Neural cell (in vitro differentiated cells): Measurements from ENCODE around the gene SLC44A5. TPM values are rescaled to one million over a fixed set of nuclear protein-coding genes. Genes with fewer than 3 reads are reported as not detected.

Source experiments
- H2AFZ ChIP-seq: fragments of 200-600, 300-800 bp; sonication (generic), shearing (Covaris generic); 2 replicates; pipeline ENCODE4 v1.6.0; 2014; ENCODE audit warnings: low read depth, mild to moderate bottlenecking, antibody characterized with exemption, low read length, moderate library complexity
- H3F3A ChIP-seq: fragments of 200-600 bp; shearing (Covaris generic); 2 replicates; pipeline ENCODE4 v1.6.1; 2016; ENCODE audit warnings: mild to moderate bottlenecking, moderate library complexity, mixed read lengths, antibody characterized with exemption, low read length; ENCODE audit not compliant: insufficient read depth, poor library complexity, severe bottlenecking
- H3K27ac ChIP-seq: fragments of 200-600, 300-800 bp; sonication (generic), shearing (Covaris generic); 2 replicates; pipeline ENCODE4 v1.5.1; 2014; ENCODE audit warnings: mild to moderate bottlenecking, low read length, moderate library complexity
- H3K27me3 ChIP-seq: fragments of 300-800, 200-600 bp; sonication (generic), shearing (Covaris generic); 2 replicates; pipeline ENCODE4 v1.6.0; 2014; ENCODE audit warnings: mild to moderate bottlenecking, low read depth, low read length, moderate library complexity; ENCODE audit not compliant: insufficient read depth
- H3K36me3 ChIP-seq: fragments of 300-800, 200-600 bp; sonication (generic), shearing (Covaris generic); 2 replicates; pipeline ENCODE4 v1.5.1; 2014; ENCODE audit warnings: mild to moderate bottlenecking, antibody characterized with exemption, low read length, moderate library complexity; ENCODE audit not compliant: insufficient read depth
- H3K4me2 ChIP-seq: fragments of 300-800, 200-600 bp; sonication (generic), shearing (Covaris generic); 2 replicates; pipeline ENCODE4 v1.6.0; 2014; ENCODE audit warnings: mild to moderate bottlenecking, low read length
- H3K4me3 ChIP-seq: fragments of 300-800, 200-600 bp; sonication (generic), shearing (Covaris generic); 2 replicates; pipeline ENCODE4 v1.5.1; 2014; ENCODE audit warnings: mild to moderate bottlenecking, low read length, moderate library complexity
- H3K79me2 ChIP-seq: fragments of 200-600 bp; shearing (Covaris generic); replicated peaks from 2 replicates; pipeline ENCODE4 v1.6.0; 2014; ENCODE audit warnings: mild to moderate bottlenecking, low read length, moderate library complexity; ENCODE audit not compliant: insufficient read depth
- H3K9ac ChIP-seq: fragments of 300-800, 200-600 bp; sonication (generic), shearing (Covaris generic); 2 replicates; pipeline ENCODE4 v1.6.1; 2016; ENCODE audit warnings: mild to moderate bottlenecking, low read length, mixed read lengths
- H3K9me2 ChIP-seq: fragments of 200-600 bp; shearing (Covaris generic); 2 replicates; pipeline ENCODE4 v1.6.1; 2016; ENCODE audit warnings: mild to moderate bottlenecking, low read length, mixed read lengths; ENCODE audit not compliant: insufficient read depth
- H3K9me3 ChIP-seq: fragments of 200-600, 300-800 bp; sonication (generic), shearing (Covaris generic); 2 replicates; pipeline ENCODE4 v1.6.1; 2016; ENCODE audit warnings: mild to moderate bottlenecking, mixed run types, low read length, moderate library complexity, mixed read lengths
- H4K20me1 ChIP-seq: fragments of 200-600 bp; shearing (Covaris generic); 2 replicates; pipeline ENCODE4 v1.6.1; 2016; ENCODE audit warnings: mild to moderate bottlenecking, mixed run types; ENCODE audit not compliant: insufficient read depth
- CTCF ChIP-seq: fragments of 450-650 bp; IDR thresholded peaks from 2 replicates; pipeline ENCODE4 v1.5.1; 2014; ENCODE audit warnings: antibody characterized with exemption, mild to moderate bottlenecking, moderate library complexity; ENCODE audit not compliant: poor library complexity, severe bottlenecking
- EP300 ChIP-seq: fragments of 450-650 bp; conservative IDR thresholded peaks from 2 replicates; pipeline ENCODE4 v1.6.1; 2014; ENCODE audit warnings: antibody characterized with exemption, mild to moderate bottlenecking, moderate library complexity; ENCODE audit not compliant: poor library complexity, severe bottlenecking
- EZH2 ChIP-seq: fragments of 200-600, 300-800 bp; shearing (Covaris generic), sonication (generic); IDR thresholded peaks from 2 replicates; pipeline ENCODE4 v1.6.1; 2014; ENCODE audit warnings: antibody characterized with exemption, low read length, borderline replicate concordance, mild to moderate bottlenecking; ENCODE audit not compliant: insufficient read depth, poor library complexity, severe bottlenecking
- MXI1 ChIP-seq: fragments of 450-650 bp; conservative IDR thresholded peaks from 2 replicates; pipeline ENCODE4 v1.6.1; 2014; ENCODE audit warnings: antibody characterized with exemption, mild to moderate bottlenecking; ENCODE audit not compliant: poor library complexity, severe bottlenecking
- POLR2AphosphoS5 ChIP-seq: IDR thresholded peaks from 2 replicates; pipeline ENCODE4 v1.6.1; 2012
- RAD21 ChIP-seq: fragments of 450-650 bp; conservative IDR thresholded peaks from 2 replicates; pipeline ENCODE4 v1.6.1; 2014; ENCODE audit warnings: antibody characterized with exemption, mild to moderate bottlenecking, moderate library complexity
- REST ChIP-seq: IDR thresholded peaks from 2 replicates; pipeline ENCODE4 v1.6.1; 2012; ENCODE audit warnings: borderline replicate concordance
- SMC3 ChIP-seq: fragments of 450-650 bp; conservative IDR thresholded peaks from 2 replicates; pipeline ENCODE4 v1.6.1; 2014; ENCODE audit warnings: antibody characterized with exemption, mild to moderate bottlenecking, moderate library complexity; ENCODE audit not compliant: poor library complexity
- TAF1 ChIP-seq: IDR thresholded peaks from 2 replicates; pipeline ENCODE4 v1.6.1; 2012; ENCODE audit warnings: low read depth
- polyA plus RNA-seq: library from polyadenylated mRNA; depleted of rRNA; stranded (reverse); fragments of >200 nt; gene quantifications from 2 replicates; pipeline ENCODE4 v1.2.3, GENCODE V29; 2014

The SLC44A5 gene
- polyA plus RNA-seq, 1 donor from 2014 or later, result 53.0 TPM

- H4K20me1 ChIP-seq, result no peaks in the 10 kb centered on the region
- H2AFZ ChIP-seq, result no peak overlapping the region
- no peak overlapping the region for H3K4me3 ChIP-seq
- no peak overlapping the region for H3K9ac ChIP-seq
- no peaks in the 10 kb centered on the region for H3F3A ChIP-seq
- H3K79me2 ChIP-seq, result no peaks in the 10 kb centered on the region
- H3K4me2 ChIP-seq, result no peak overlapping the region
- H3K9me3 ChIP-seq, result no peaks in the 10 kb centered on the region
- TF ChIP-seq MXI1, result no peak
- TF ChIP-seq POLR2AphosphoS5, result no peak
- TF ChIP-seq CTCF, result no peak
- TF ChIP-seq TAF1, result no peak
- TF ChIP-seq EP300, result no peak
- TF ChIP-seq RAD21, result no peak
- TF ChIP-seq EZH2, result no peak
- no peak for TF ChIP-seq SMC3
- H3K36me3 ChIP-seq, result no peaks in the 10 kb centered on the region
- H3K27ac ChIP-seq, result no peak overlapping the region
- no peaks in the 10 kb centered on the region for H3K9me2 ChIP-seq
- no peaks in the 10 kb centered on the region for H3K27me3 ChIP-seq
Measured at GRCh38 chr1:75522389-75522788, 88.5 kb downstream of the SLC44A5 start.

- H4K20me1 ChIP-seq, result no peaks in the 10 kb centered on the region
- no peaks in the 10 kb centered on the region for H3K9me3 ChIP-seq
- H3K4me3 ChIP-seq, result no peak overlapping the region
- no peaks in the 10 kb centered on the region for H3K36me3 ChIP-seq
- TF ChIP-seq SMC3 (no peak), TAF1 (no peak), MXI1 (no peak), EP300 (no peak), POLR2AphosphoS5 (no peak), EZH2 (no peak), RAD21 (no peak), CTCF (no peak), REST (no peak)
- H2AFZ ChIP-seq, result no peak overlapping the region
- H3K27ac ChIP-seq, result no peak overlapping the region
- H3K4me2 ChIP-seq, result no peak overlapping the region
- H3K27me3 ChIP-seq, result no peaks in the 10 kb centered on the region
- H3K9ac ChIP-seq, result no peak overlapping the region
- H3K9me2 ChIP-seq, result no peaks in the 10 kb centered on the region
- no peaks in the 10 kb centered on the region for H3K79me2 ChIP-seq
- H3F3A ChIP-seq, result no peaks in the 10 kb centered on the region
Measured at GRCh38 chr1:75521658-75522057, 89.3 kb downstream of the SLC44A5 start.
